Parathyroid adenoma (tissue), 2 donors: ENCODE data around the gene CD81.

Experiments
- H2AFZ ChIP-seq: fragments of 300-600 bp; sonication (generic); one replicate; pipeline ENCODE4 v1.7.0; 2017; ENCODE audit warnings: antibody characterized with exemption, mild to moderate bottlenecking
- H3K27ac ChIP-seq: fragments of 300-600 bp; sonication (generic); one replicate; pipeline ENCODE4 v1.7.0; 2017
- H3K27me3 ChIP-seq: fragments of 300-600 bp; sonication (generic); one replicate; pipeline ENCODE4 v1.7.0; 2017; ENCODE audit warnings: low read length; ENCODE audit not compliant: control insufficient read depth, insufficient read depth
- H3K36me3 ChIP-seq: fragments of 300-600 bp; sonication (generic); one replicate; pipeline ENCODE4 v1.7.0; 2017; ENCODE audit warnings: low read length; ENCODE audit not compliant: control insufficient read depth, insufficient read depth
- H3K4me1 ChIP-seq: fragments of 300-600 bp; sonication (generic); one replicate; pipeline ENCODE4 v1.7.0; 2017; ENCODE audit warnings: control low read depth
- H3K4me2 ChIP-seq: fragments of 300-600 bp; sonication (generic); one replicate; pipeline ENCODE4 v1.7.0; 2017; ENCODE audit warnings: low read length
- H3K4me3 ChIP-seq: fragments of 300-600 bp; sonication (generic); one replicate; pipeline ENCODE4 v1.7.0; 2017; ENCODE audit warnings: low read depth, low read length
- H3K79me2 ChIP-seq: fragments of 300-600 bp; sonication (generic); one replicate; pipeline ENCODE4 v1.7.0; 2017; ENCODE audit warnings: control low read depth
- H3K9ac ChIP-seq: fragments of 300-600 bp; sonication (generic); one replicate; pipeline ENCODE4 v1.7.0; 2017; ENCODE audit warnings: mild to moderate bottlenecking
- H3K9me3 ChIP-seq: fragments of 300-600 bp; sonication (generic); one replicate; pipeline ENCODE4 v1.7.0; 2017; ENCODE audit warnings: low read length; ENCODE audit not compliant: control insufficient read depth
- TF ChIP-seq, protein P1 (sequence below): fragments of 300-600 bp; sonication (generic); IDR thresholded peaks from one replicate; pipeline ENCODE4 v1.7.0; 2017; ENCODE audit warnings: antibody characterized with exemption, mild to moderate bottlenecking
- donor health status: primary hyperparathyroidism.

Gene CD81

DNA sequence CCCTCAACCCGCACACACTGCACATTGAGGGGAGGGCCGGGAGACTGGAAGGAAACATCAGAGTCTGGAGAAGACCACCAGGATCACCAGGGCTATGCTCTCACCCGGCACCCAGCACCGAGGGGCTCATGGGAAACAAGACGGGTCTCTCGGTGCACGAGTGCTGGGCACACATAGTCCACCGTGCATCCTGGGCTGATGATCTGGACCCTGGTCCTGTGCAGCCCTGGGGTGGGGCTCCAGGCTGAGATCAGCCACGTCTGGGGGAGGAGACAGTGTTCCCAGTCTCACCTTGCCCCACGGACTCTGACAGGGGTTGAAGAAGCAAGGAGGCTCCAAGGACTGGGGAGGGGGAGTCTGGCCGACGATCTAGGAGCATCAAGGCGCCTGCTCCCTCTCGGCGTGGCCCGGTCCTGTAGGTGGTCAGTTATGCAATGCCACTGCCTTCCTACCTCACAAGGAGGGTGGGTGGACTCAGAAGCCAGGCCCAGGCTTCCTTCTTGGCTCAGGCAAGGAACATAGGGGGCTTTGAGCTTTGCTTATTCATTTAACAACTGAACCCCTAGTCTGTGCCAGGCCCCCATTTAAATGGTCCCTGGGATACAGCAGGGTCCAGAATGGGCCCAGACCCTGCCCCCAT, 11.4 kb upstream of the CD81 start:
- TF ChIP-seq, protein P1, sequence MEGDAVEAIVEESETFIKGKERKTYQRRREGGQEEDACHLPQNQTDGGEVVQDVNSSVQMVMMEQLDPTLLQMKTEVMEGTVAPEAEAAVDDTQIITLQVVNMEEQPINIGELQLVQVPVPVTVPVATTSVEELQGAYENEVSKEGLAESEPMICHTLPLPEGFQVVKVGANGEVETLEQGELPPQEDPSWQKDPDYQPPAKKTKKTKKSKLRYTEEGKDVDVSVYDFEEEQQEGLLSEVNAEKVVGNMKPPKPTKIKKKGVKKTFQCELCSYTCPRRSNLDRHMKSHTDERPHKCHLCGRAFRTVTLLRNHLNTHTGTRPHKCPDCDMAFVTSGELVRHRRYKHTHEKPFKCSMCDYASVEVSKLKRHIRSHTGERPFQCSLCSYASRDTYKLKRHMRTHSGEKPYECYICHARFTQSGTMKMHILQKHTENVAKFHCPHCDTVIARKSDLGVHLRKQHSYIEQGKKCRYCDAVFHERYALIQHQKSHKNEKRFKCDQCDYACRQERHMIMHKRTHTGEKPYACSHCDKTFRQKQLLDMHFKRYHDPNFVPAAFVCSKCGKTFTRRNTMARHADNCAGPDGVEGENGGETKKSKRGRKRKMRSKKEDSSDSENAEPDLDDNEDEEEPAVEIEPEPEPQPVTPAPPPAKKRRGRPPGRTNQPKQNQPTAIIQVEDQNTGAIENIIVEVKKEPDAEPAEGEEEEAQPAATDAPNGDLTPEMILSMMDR: no peak
- no peak overlapping the region for H3K4me3 ChIP-seq
- no peak overlapping the region for H2AFZ ChIP-seq
- no peak overlapping the region for H3K9ac ChIP-seq
- H3K4me1 ChIP-seq: no peaks in the 10 kb centered on the region
- no peak overlapping the region for H3K4me2 ChIP-seq
- H3K79me2 ChIP-seq: no peaks in the 10 kb centered on the region
- no peaks in the 10 kb centered on the region for H3K36me3 ChIP-seq
- H3K9me3 ChIP-seq: no peaks in the 10 kb centered on the region
- H3K27me3 ChIP-seq: no peaks in the 10 kb centered on the region
- H3K27ac ChIP-seq: no peak overlapping the region

GRCh38 chr11:2366276-2366675, 10.8 kb upstream of the CD81 start:
- Histone ChIP-seq H3K4me3 (no peak overlapping the region), H3K4me1 (no peaks in the 10 kb centered on the region)

GRCh38 chr11:2366733-2367132, 10.4 kb upstream of the CD81 start:
- Histone ChIP-seq H3K4me2 (no peak overlapping the region), H3K79me2 (no peaks in the 10 kb centered on the region), H3K27ac (no peak overlapping the region), H3K27me3 (no peaks in the 10 kb centered on the region), H3K9ac (no peak overlapping the region), H3K36me3 (no peaks in the 10 kb centered on the region), H3K9me3 (no peaks in the 10 kb centered on the region), H3K4me1 (no peaks in the 10 kb centered on the region), H2AFZ (no peak overlapping the region), H3K4me3 (no peak overlapping the region)
- TF ChIP-seq, protein P1: no peak

More at GRCh38 chr11:2366276-2366675, 10.8 kb upstream of the CD81 start:
- no peak overlapping the region for H3K4me2 ChIP-seq
- H3K36me3 ChIP-seq: no peaks in the 10 kb centered on the region
- no peak overlapping the region for H3K27ac ChIP-seq
- no peaks in the 10 kb centered on the region for H3K79me2 ChIP-seq
- no peak overlapping the region for H3K9ac ChIP-seq
- TF ChIP-seq, protein P1: no peak
- H2AFZ ChIP-seq: no peak overlapping the region
- H3K27me3 ChIP-seq: no peaks in the 10 kb centered on the region
- H3K9me3 ChIP-seq: no peaks in the 10 kb centered on the region

DNA sequence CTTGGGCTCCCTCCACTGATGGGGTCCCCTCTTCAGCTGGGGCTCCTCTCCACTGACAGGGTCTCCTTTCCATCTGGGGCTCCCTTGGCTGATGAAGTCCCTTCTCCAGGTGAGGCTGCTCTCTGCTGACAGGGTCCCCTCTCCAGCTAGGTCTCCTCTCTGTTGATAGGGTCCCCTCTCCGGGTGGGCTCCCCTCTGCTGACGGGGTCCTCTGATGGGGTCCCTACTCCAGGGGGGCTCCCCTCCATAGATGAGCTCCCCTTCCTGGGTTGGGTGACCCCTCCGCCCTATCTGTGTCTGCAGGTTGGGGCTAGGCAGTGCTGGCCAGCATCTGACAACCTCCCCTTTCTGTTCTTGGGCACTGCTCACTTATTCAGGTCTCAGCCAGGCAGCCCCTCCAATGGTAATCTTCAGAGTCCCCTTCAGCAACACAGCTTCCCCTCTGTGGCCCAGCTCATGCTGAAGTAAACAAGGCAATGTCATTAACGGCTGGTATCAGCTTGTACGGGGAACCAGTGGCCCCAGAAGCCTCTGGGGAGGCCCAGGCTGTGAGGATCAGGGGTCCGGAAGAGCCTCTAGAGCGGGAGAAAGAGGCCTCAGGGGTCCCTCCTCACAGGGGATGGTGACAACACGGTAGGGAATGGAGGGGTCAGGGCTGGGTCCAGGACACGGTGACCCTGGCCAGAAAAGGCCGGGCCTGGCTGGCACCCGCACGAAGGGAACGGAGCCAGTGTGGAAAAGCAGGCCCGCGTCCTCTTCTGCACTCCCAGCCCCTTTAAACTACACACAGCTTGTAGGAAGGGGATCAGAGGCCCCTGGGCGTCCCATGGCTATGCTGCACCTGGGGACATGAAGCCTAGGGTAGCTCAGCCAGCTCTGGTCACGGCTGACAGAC, 9.6 kb upstream of the CD81 start:
- H3K9me3 ChIP-seq: no peaks in the 10 kb centered on the region
- TF ChIP-seq, protein P1: no peak
- H3K4me1 ChIP-seq: no peaks in the 10 kb centered on the region
- no peak overlapping the region for H3K4me2 ChIP-seq
- H3K79me2 ChIP-seq: no peaks in the 10 kb centered on the region
- H3K27ac ChIP-seq: no peak overlapping the region
- no peak overlapping the region for H3K9ac ChIP-seq
- no peak overlapping the region for H3K4me3 ChIP-seq
- no peak overlapping the region for H2AFZ ChIP-seq
- H3K27me3 ChIP-seq: no peaks in the 10 kb centered on the region
- H3K36me3 ChIP-seq: no peaks in the 10 kb centered on the region
